Keratinocyte (primary cell): ENCODE results near the gene TENM4. TPM values are rescaled to one million over a fixed set of nuclear protein-coding genes. Genes with fewer than 3 reads are reported as not detected.
A peak's percentile ranks its signal among the peaks of the same experiment; 100 is the strongest.

Experiments
- DNase-seq: peaks from one replicate; pipeline ENCODE4 v3.0.0-alpha.2; 2011; ENCODE audit warnings: low read depth, missing footprints, low spot score
- FAIRE-seq: peaks from 2 replicates; lab custom pipeline; 2011; peaks lifted over from hg19 to GRCh38; lab: Jason Lieb, UNC
- H2AFZ ChIP-seq: 2 replicates; pipeline ENCODE4 v1.6.0; 2012; ENCODE audit warnings: low read length, control low read depth, inconsistent platforms; ENCODE audit not compliant: control insufficient read depth
- H3K27ac ChIP-seq: 2 replicates; pipeline ENCODE4 v1.5.1; 2011; ENCODE audit warnings: low read length; ENCODE audit not compliant: control insufficient read depth, insufficient read depth
- H3K27me3 ChIP-seq: 3 replicates; pipeline ENCODE4 v1.6.0; 2011; ENCODE audit warnings: low read length; ENCODE audit not compliant: control insufficient read depth, insufficient read depth; ENCODE audit errors: extremely low read depth
- H3K36me3 ChIP-seq, 2 experiments: 2 replicates in 1 of 2; 3 replicates in 1 of 2; pipeline ENCODE4 v1.5.1; 2011; ENCODE audit warnings: low read length in 2 of 2, mild to moderate bottlenecking in 1 of 2; ENCODE audit not compliant: control insufficient read depth in 2 of 2, insufficient read depth in 2 of 2; ENCODE audit errors: extremely low read depth in 1 of 2
- H3K4me1 ChIP-seq: 3 replicates; pipeline ENCODE4 v1.5.1; 2011; ENCODE audit warnings: low read length; ENCODE audit not compliant: control insufficient read depth, insufficient read depth; ENCODE audit errors: extremely low read depth
- H3K4me2 ChIP-seq: 3 replicates; pipeline ENCODE4 v1.6.0; 2011; ENCODE audit warnings: low read depth, low read length; ENCODE audit not compliant: control insufficient read depth, insufficient read depth; ENCODE audit errors: extremely low read depth
- H3K4me3 ChIP-seq, 3 experiments: fragments of 200-600 bp in 1 of 3; sonication (generic) in 1 of 3; 2 replicates in 2 of 3; 3 replicates in 1 of 3; pipeline ENCODE4 v1.5.1; 2011 to 2016; ENCODE audit warnings: low read length in 3 of 3, mild to moderate bottlenecking in 3 of 3, control low read depth in 2 of 3, inconsistent platforms in 1 of 3, low read depth in 1 of 3, mixed read lengths in 1 of 3, mixed run types in 1 of 3, moderate library complexity in 1 of 3; ENCODE audit not compliant: control insufficient read depth in 2 of 3, insufficient read depth in 2 of 3; ENCODE audit errors: extremely low read depth in 1 of 3
- H3K79me2 ChIP-seq: 2 replicates; pipeline ENCODE4 v1.6.0; 2012; ENCODE audit warnings: low read length; ENCODE audit not compliant: control insufficient read depth, insufficient read depth
- H3K9ac ChIP-seq: 3 replicates; pipeline ENCODE4 v1.6.0; 2011; ENCODE audit warnings: low read length; ENCODE audit not compliant: control insufficient read depth, insufficient read depth; ENCODE audit errors: extremely low read depth
- H3K9me1 ChIP-seq: 3 replicates; pipeline ENCODE4 v1.6.0; 2011; ENCODE audit warnings: low read length; ENCODE audit not compliant: control insufficient read depth, insufficient read depth; ENCODE audit errors: extremely low read depth
- H3K9me3 ChIP-seq: 2 replicates; pipeline ENCODE4 v1.5.1; 2012; ENCODE audit warnings: low read depth, low read length; ENCODE audit not compliant: control insufficient read depth
- H4K20me1 ChIP-seq: 3 replicates; pipeline ENCODE4 v1.6.0; 2011; ENCODE audit warnings: low read length; ENCODE audit not compliant: control insufficient read depth, insufficient read depth; ENCODE audit errors: extremely low read depth
- CTCF ChIP-seq, 3 experiments: IDR thresholded peaks in 1 of 3; conservative IDR thresholded peaks in 1 of 3; optimal IDR thresholded peaks in 1 of 3; 2 replicates in 2 of 3; 3 replicates in 1 of 3; pipeline versions ENCODE3 to v1.5.1; 2011; ENCODE audit warnings: low read length in 3 of 3, mild to moderate bottlenecking in 3 of 3, moderate library complexity in 2 of 3, control low read depth in 1 of 3, inconsistent platforms in 1 of 3; ENCODE audit not compliant: insufficient read depth in 2 of 3; ENCODE audit errors: extremely low read depth in 1 of 3
- EZH2 ChIP-seq: IDR thresholded peaks from one replicate; pipeline ENCODE4 v1.6.1; 2012; ENCODE audit warnings: inconsistent platforms, mild to moderate bottlenecking, low read length, moderate library complexity
- dilution Hi-C: fragments of 300-500 bp; cut with MboI; formaldehyde crosslinking; loops from one replicate; pipeline ENCODE4 v1.7.0; 2020; ENCODE audit warnings: low sequenced_read_pairs; ENCODE audit not compliant: extremely low pct_ligation_motif_present
- polyA plus RNA-seq, 5 experiments: library from polyadenylated mRNA; depleted of rRNA in 3 of 5; stranded (reverse) in 3 of 5; stranded (forward) in 1 of 5; unstranded in 1 of 5; fragments of >200 nt; gene quantifications; 1 replicate in 1 of 5; 2 replicates in 3 of 5; 3 replicates in 1 of 5; pipeline versions ENCODE4 v1.2.1 to v1.2.3, GENCODE V29; 2011 to 2012; ENCODE audit warnings: missing spikeins in 2 of 5, low read depth in 1 of 5, low replicate concordance in 1 of 5

Gene TENM4
- polyA plus RNA-seq, 1 donor (not counting 4 experiments of a cell fraction or from before 2014, with no cell fraction given), result 3.5 TPM

GRCh38 chr11:78909386-78909785 lies 531.4 kb downstream of the TENM4 start:
- FAIRE-seq (no peak), DNase-seq (no peak)
- no peak overlapping the region for H3K4me3 ChIP-seq
- H3K9me1 ChIP-seq, result peaks cover 2% of the 10 kb centered on the region
- H3K9me3 ChIP-seq, result no peaks in the 10 kb centered on the region
- no peaks in the 10 kb centered on the region for H3K36me3 ChIP-seq
- H4K20me1 ChIP-seq, result no peaks in the 10 kb centered on the region
- H3K4me1 ChIP-seq, result peaks cover 5% of the 10 kb centered on the region
- H3K27me3 ChIP-seq, result no peaks in the 10 kb centered on the region
- H3K27ac ChIP-seq, result no peak overlapping the region
- no peak overlapping the region for H2AFZ ChIP-seq
- H3K4me2 ChIP-seq, result no peak overlapping the region
- no peak overlapping the region for H3K9ac ChIP-seq
- dilution Hi-C loops, result no loop called here
- TF ChIP-seq CTCF (optimal IDR thresholded peaks at IDR 0.05 in 1 of 3, IDR thresholded peaks at IDR 0.05 in 1 of 3, conservative IDR thresholded peaks at IDR 0.05 in 1 of 3; ENCODE audit: extremely low read depth in 1 of 3, insufficient read depth in 2 of 3, low read length in 3 of 3), result no peak
- TF ChIP-seq EZH2, result no peak
- H3K79me2 ChIP-seq, result no peaks in the 10 kb centered on the region

GRCh38 chr11:78907636-78908035 lies 533.2 kb downstream of the TENM4 start:
- dilution Hi-C loops, result no loop called here

More at GRCh38 chr11:78907636-78908035, 533.2 kb downstream of the TENM4 start:
- H3K9me1 ChIP-seq, result peaks cover 2% of the 10 kb centered on the region
- H3K36me3 ChIP-seq, result no peaks in the 10 kb centered on the region
- H3K79me2 ChIP-seq, result no peaks in the 10 kb centered on the region
- peaks cover 5% of the 10 kb centered on the region for H3K4me1 ChIP-seq
- H3K27me3 ChIP-seq, result no peaks in the 10 kb centered on the region
- TF ChIP-seq CTCF (optimal IDR thresholded peaks at IDR 0.05 in 1 of 3, IDR thresholded peaks at IDR 0.05 in 1 of 3, conservative IDR thresholded peaks at IDR 0.05 in 1 of 3; ENCODE audit: extremely low read depth in 1 of 3, insufficient read depth in 2 of 3, low read length in 3 of 3) (no peak), EZH2 (no peak)
- H3K4me3 ChIP-seq, result no peak overlapping the region
- H4K20me1 ChIP-seq, result no peaks in the 10 kb centered on the region
- H3K27ac ChIP-seq, result no peak overlapping the region
- no peak overlapping the region for H3K9ac ChIP-seq
- H2AFZ ChIP-seq, result no peak overlapping the region
- no peaks in the 10 kb centered on the region for H3K9me3 ChIP-seq
- FAIRE-seq (peak; percentile 51), DNase-seq (no peak)
- no peak overlapping the region for H3K4me2 ChIP-seq
